Gastroesophageal sphincter (tissue), 4 donors: ENCODE measurements around the gene CYB561A3. TPM values are rescaled to one million over a fixed set of nuclear protein-coding genes. Genes with fewer than 3 reads are reported as not detected.

Source experiments
- ATAC-seq: fragments of 150-250 bp; one replicate; pipeline ENCODE4 v1.9.1; 2016; ENCODE audit warnings: mild to moderate bottlenecking, moderate library complexity
- H3K27ac ChIP-seq, 4 donors: fragments of 200-600 bp; sonication (generic) in 3 of 4; 1 replicate in 3 of 4; 2 replicates in 1 of 4; pipeline ENCODE4 v1.5.1; 2016 to 2019
- H3K27me3 ChIP-seq: fragments of 200-600 bp; sonication (generic); one replicate; pipeline ENCODE4 v1.5.1; 2019
- H3K36me3 ChIP-seq, 2 donors: fragments of 200-600 bp; sonication (generic); one replicate each; pipeline ENCODE4 v1.5.1; 2019; ENCODE audit warnings: control low read depth in 1 of 2
- H3K4me1 ChIP-seq, 3 donors: fragments of 200-600 bp; sonication (generic); 1 replicate in 2 of 3; 2 replicates in 1 of 3; pipeline ENCODE4 v1.5.1; 2016 to 2019; ENCODE audit warnings: control low read depth in 2 of 3
- H3K4me3 ChIP-seq, 2 donors: fragments of 200-600 bp; sonication (generic); one replicate each; pipeline ENCODE4 v1.5.1; 2019; ENCODE audit warnings: mild to moderate bottlenecking in 1 of 2, moderate library complexity in 1 of 2
- H3K9me3 ChIP-seq, 3 donors: fragments of 200-600 bp; sonication (generic); one replicate each; pipeline ENCODE4 v1.5.1; 2017 to 2019; ENCODE audit warnings: control low read depth in 2 of 3
- CTCF ChIP-seq, 4 experiments: fragments of 200-600 bp in 2 of 4; fragments of 450-650 bp in 2 of 4; sonication (generic) in 1 of 4; IDR thresholded peaks; one replicate each; pipeline ENCODE4 v1.5.1; 2017 to 2019; ENCODE audit warnings: antibody characterized with exemption in 4 of 4, mild to moderate bottlenecking in 2 of 4, moderate library complexity in 2 of 4
- EP300 ChIP-seq: sonication (generic); formaldehyde crosslinking; IDR thresholded peaks from one replicate; pipeline ENCODE4 v1.6.1; 2017; ENCODE audit warnings: antibody characterized with exemption, mild to moderate bottlenecking
- POLR2A ChIP-seq, 2 donors: fragments of 450-650 bp; IDR thresholded peaks; one replicate each; pipeline ENCODE4 v1.6.1; 2017; ENCODE audit warnings: antibody characterized with exemption in 2 of 2, mild to moderate bottlenecking in 2 of 2, moderate library complexity in 1 of 2
- POLR2AphosphoS5 ChIP-seq: sonication (generic); formaldehyde crosslinking; IDR thresholded peaks from one replicate; pipeline ENCODE4 v1.6.1; 2017; ENCODE audit warnings: antibody characterized with exemption
- WGBS, 2 donors: methylation state at CpG; one replicate each; pipeline ENCODE4 v1.1.5; 2018; ENCODE audit warnings: low coverage in 1 of 2; 5-methylcytosine and 5-hydroxymethylcytosine counted together
- total RNA-seq, 4 donors: library from RNA; depleted of rRNA; stranded (reverse); fragments of >200 nt; gene quantifications; one replicate each; pipeline ENCODE4 v1.1.0, GENCODE V29; 2016

Gene CYB561A3
- total RNA-seq, 4 donors from 2014 or later, result 23.3 to 44.0 (median 33.4) TPM

GRCh38 chr11:61328351-61328750 lies 33.3 kb downstream of the CYB561A3 start:
- H3K36me3 ChIP-seq, result peaks cover 3 to 70% of the 10 kb centered on the region in 2 donors
- H3K9me3 ChIP-seq, result no peaks in the 10 kb centered on the region
- H3K4me3 ChIP-seq, result no peak overlapping the region
- no peaks in the 10 kb centered on the region for H3K27me3 ChIP-seq
- no peak for TF ChIP-seq POLR2A (IDR thresholded peaks at IDR 0.05)
- no peak for TF ChIP-seq POLR2AphosphoS5
- TF ChIP-seq EP300, result no peak
- no peak for TF ChIP-seq CTCF (IDR thresholded peaks at IDR 0.05)
- H3K4me1 ChIP-seq, result peaks cover 4 to 50% (median 10%) of the 10 kb centered on the region in 3 donors
- H3K27ac ChIP-seq, result no peak overlapping the region
- no peak for ATAC-seq
- 77 to 92% methylated on average over 2 to 8 of the region's 9 CpGs for WGBS, 2 donors

GRCh38 chr11:61327669-61328071 lies 34.0 kb downstream of the CYB561A3 start:
- Histone ChIP-seq H3K27me3 (no peaks in the 10 kb centered on the region), H3K27ac (no peak overlapping the region), H3K4me3 (no peak overlapping the region), H3K9me3 (no peaks in the 10 kb centered on the region), H3K4me1 (peaks cover 4 to 49% (median 10%) of the 10 kb centered on the region in 3 donors), H3K36me3 (peaks cover 6 to 77% of the 10 kb centered on the region in 2 donors)
- TF ChIP-seq EP300, result no peak
- no peak for TF ChIP-seq POLR2AphosphoS5
- no peak for TF ChIP-seq CTCF (IDR thresholded peaks at IDR 0.05)
- TF ChIP-seq POLR2A (IDR thresholded peaks at IDR 0.05), result no peak
- ATAC-seq, result no peak

- H3K27me3 ChIP-seq, result no peaks in the 10 kb centered on the region
- H3K9me3 ChIP-seq, result no peaks in the 10 kb centered on the region
- TF ChIP-seq CTCF (IDR thresholded peaks at IDR 0.05) (no peak), EP300 (no peak), POLR2AphosphoS5 (no peak), POLR2A (IDR thresholded peaks at IDR 0.05) (no peak)
- peaks cover 0 to 33% (median 0%) of the 10 kb centered on the region in 3 donors for H3K4me1 ChIP-seq
- H3K4me3 ChIP-seq, result no peak overlapping the region
- peaks cover 15 to 95% of the 10 kb centered on the region in 2 donors for H3K36me3 ChIP-seq
- ATAC-seq, result no peak
- no peak overlapping the region for H3K27ac ChIP-seq
- WGBS, 2 donors, result 78 to 94% methylated on average over 2 of the region's 2 CpGs
These were observed 35.9 kb downstream of the CYB561A3 start for GRCh38 chr11:61325649-61326414.

DNA sequence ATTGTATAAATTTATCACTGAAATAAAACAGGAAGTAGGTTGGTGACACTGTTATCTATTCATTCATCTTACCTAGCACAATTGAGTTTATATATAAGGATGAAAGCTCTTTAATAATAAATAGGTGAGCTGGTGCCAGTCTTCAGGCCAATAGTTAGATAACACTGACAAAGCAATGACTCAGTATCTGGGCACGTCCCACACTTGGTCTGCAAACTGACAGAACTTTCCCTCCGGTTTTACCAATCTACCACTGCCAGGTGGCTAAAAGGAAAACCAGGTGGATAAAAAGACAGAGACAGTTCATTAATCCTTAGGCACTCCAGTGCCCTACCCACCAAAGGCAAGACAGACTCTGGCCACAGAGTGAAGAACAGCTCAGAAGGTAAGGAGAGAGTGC lies 46.4 kb downstream of the CYB561A3 start:
- TF ChIP-seq EP300, result no peak
- no peak for TF ChIP-seq POLR2AphosphoS5
- no peak for TF ChIP-seq CTCF (IDR thresholded peaks at IDR 0.05)
- TF ChIP-seq POLR2A (IDR thresholded peaks at IDR 0.05), result no peak
- ATAC-seq, result no peak
- no peak overlapping the region for H3K4me3 ChIP-seq
- H3K9me3 ChIP-seq, result no peaks in the 10 kb centered on the region
- peaks cover 0 to 100% of the 10 kb centered on the region in 2 donors for H3K36me3 ChIP-seq
- WGBS, 2 donors, result 55 to 94% methylated on average over 2 of the region's 2 CpGs
- H3K27me3 ChIP-seq, result no peaks in the 10 kb centered on the region
- H3K27ac ChIP-seq, result no peak overlapping the region
- H3K4me1 ChIP-seq, result no peaks in the 10 kb centered on the region

DNA sequence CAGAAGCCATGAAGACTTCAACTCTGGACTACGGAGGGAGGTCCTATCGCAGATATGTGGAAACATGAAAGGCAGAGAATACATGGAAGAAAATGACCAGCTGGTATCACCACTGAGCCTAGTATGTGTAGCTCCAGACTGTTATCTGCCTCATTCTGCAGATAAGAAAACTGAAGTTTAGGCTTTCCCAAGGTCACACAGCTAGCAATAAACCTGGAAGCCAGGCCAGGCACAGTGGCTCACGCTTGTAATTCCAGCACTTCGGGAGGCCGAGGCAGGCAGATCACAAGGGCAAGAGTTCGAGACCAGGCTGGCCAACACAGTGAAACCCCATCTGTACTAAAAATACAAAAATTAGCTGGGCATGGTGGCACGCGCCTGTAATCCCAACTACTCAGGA lies 50.9 kb downstream of the CYB561A3 start:
- Histone ChIP-seq H3K4me3 (no peak overlapping the region), H3K27me3 (no peaks in the 10 kb centered on the region), H3K4me1 (no peaks in the 10 kb centered on the region), H3K36me3 (peaks cover 5 to 100% of the 10 kb centered on the region in 2 donors), H3K9me3 (no peaks in the 10 kb centered on the region), H3K27ac (no peak overlapping the region)
- no peak for ATAC-seq
- WGBS, 2 donors, result 80 to 83% methylated on average over 1 to 4 of the region's 8 CpGs
- no peak for TF ChIP-seq POLR2AphosphoS5
